ENCODE data around the gene OPCML. TPM values are rescaled to one million over a fixed set of nuclear protein-coding genes. Genes with fewer than 3 reads are reported as not detected.

The OPCML gene
- polyA plus RNA-seq, 1 donor (not counting 4 experiments of a cell fraction or from before 2014, with no cell fraction given): 0.04 TPM

GRCh38 chr11:132772703-132773545, 759.4 kb downstream of the OPCML start:
- dilution Hi-C loops (cut with MboI; ENCODE audit: extremely low pct_ligation_motif_present, low sequenced_read_pairs): no loop called here
- H2AFZ ChIP-seq (ENCODE audit: control insufficient read depth, low read length): no peak overlapping the region
- H3K9me3 ChIP-seq (ENCODE audit: control insufficient read depth, low read depth, low read length): no peaks in the 10 kb centered on the region
- H3K79me2 ChIP-seq (ENCODE audit: control insufficient read depth, insufficient read depth, low read length): no peaks in the 10 kb centered on the region
- H3K27me3 ChIP-seq (ENCODE audit: control insufficient read depth, extremely low read depth, insufficient read depth, low read length): no peaks in the 10 kb centered on the region
- FAIRE-seq: no peak
- no peaks in the 10 kb centered on the region for H3K4me1 ChIP-seq (ENCODE audit: control insufficient read depth, extremely low read depth, insufficient read depth, low read length)
- no peaks in the 10 kb centered on the region for H4K20me1 ChIP-seq (ENCODE audit: control insufficient read depth, extremely low read depth, insufficient read depth, low read length)
- no peak overlapping the region for H3K27ac ChIP-seq (ENCODE audit: control insufficient read depth, insufficient read depth, low read length)
- H3K4me2 ChIP-seq (ENCODE audit: control insufficient read depth, extremely low read depth, insufficient read depth, low read depth, low read length): no peak overlapping the region
- no peaks in the 10 kb centered on the region for H3K36me3 ChIP-seq (ENCODE audit: control insufficient read depth in 2 of 2, extremely low read depth in 1 of 2, insufficient read depth in 2 of 2, low read length in 2 of 2)
- H3K9me1 ChIP-seq (ENCODE audit: control insufficient read depth, extremely low read depth, insufficient read depth, low read length): no peaks in the 10 kb centered on the region
- no peak overlapping the region for H3K9ac ChIP-seq (ENCODE audit: control insufficient read depth, extremely low read depth, insufficient read depth, low read length)
- no peak overlapping the region for H3K4me3 ChIP-seq (ENCODE audit: control insufficient read depth in 2 of 3, extremely low read depth in 1 of 3, insufficient read depth in 2 of 3, low read depth in 1 of 3, low read length in 3 of 3)
- TF ChIP-seq EZH2 (IDR thresholded peaks at IDR 0.05; ENCODE audit: low read length) (no peak), CTCF (optimal IDR thresholded peaks at IDR 0.05 in 1 of 3, IDR thresholded peaks at IDR 0.05 in 1 of 3, conservative IDR thresholded peaks at IDR 0.05 in 1 of 3; ENCODE audit: extremely low read depth in 1 of 3, insufficient read depth in 2 of 3, low read length in 3 of 3) (no peak)
- DNase-seq (ENCODE audit: low read depth, low spot score): no peak

- H3K27ac ChIP-seq (ENCODE audit: control insufficient read depth, insufficient read depth, low read length): no peak overlapping the region
- no peak overlapping the region for H3K4me3 ChIP-seq (ENCODE audit: control insufficient read depth in 2 of 3, extremely low read depth in 1 of 3, insufficient read depth in 2 of 3, low read depth in 1 of 3, low read length in 3 of 3)
- no peaks in the 10 kb centered on the region for H4K20me1 ChIP-seq (ENCODE audit: control insufficient read depth, extremely low read depth, insufficient read depth, low read length)
- H3K4me2 ChIP-seq (ENCODE audit: control insufficient read depth, extremely low read depth, insufficient read depth, low read depth, low read length): no peak overlapping the region
- DNase-seq (ENCODE audit: low read depth, low spot score) (no peak), FAIRE-seq (no peak)
- H2AFZ ChIP-seq (ENCODE audit: control insufficient read depth, low read length): no peak overlapping the region
- no peaks in the 10 kb centered on the region for H3K27me3 ChIP-seq (ENCODE audit: control insufficient read depth, extremely low read depth, insufficient read depth, low read length)
- H3K36me3 ChIP-seq (ENCODE audit: control insufficient read depth in 2 of 2, extremely low read depth in 1 of 2, insufficient read depth in 2 of 2, low read length in 2 of 2): no peaks in the 10 kb centered on the region
- TF ChIP-seq EZH2 (IDR thresholded peaks at IDR 0.05; ENCODE audit: low read length) (no peak), CTCF (optimal IDR thresholded peaks at IDR 0.05 in 1 of 3, IDR thresholded peaks at IDR 0.05 in 1 of 3, conservative IDR thresholded peaks at IDR 0.05 in 1 of 3; ENCODE audit: extremely low read depth in 1 of 3, insufficient read depth in 2 of 3, low read length in 3 of 3) (no peak)
- dilution Hi-C loops (cut with MboI; ENCODE audit: extremely low pct_ligation_motif_present, low sequenced_read_pairs): no loop called here
- H3K9ac ChIP-seq (ENCODE audit: control insufficient read depth, extremely low read depth, insufficient read depth, low read length): no peak overlapping the region
- H3K79me2 ChIP-seq (ENCODE audit: control insufficient read depth, insufficient read depth, low read length): no peaks in the 10 kb centered on the region
- H3K4me1 ChIP-seq (ENCODE audit: control insufficient read depth, extremely low read depth, insufficient read depth, low read length): no peaks in the 10 kb centered on the region
- peaks cover 1% of the 10 kb centered on the region for H3K9me3 ChIP-seq (ENCODE audit: control insufficient read depth, low read depth, low read length)
- H3K9me1 ChIP-seq (ENCODE audit: control insufficient read depth, extremely low read depth, insufficient read depth, low read length): no peaks in the 10 kb centered on the region
Observed at GRCh38 chr11:132771746-132772145, 760.6 kb downstream of the OPCML start.

Data from keratinocyte (primary cell).